HG03378 (cell line): ENCODE results near the gene RNF213.

ENCODE experiments used
- ATAC-seq: cut with Tn5 transposase; IDR thresholded peaks from one replicate; pipeline ENCODE4 v1.9.1; 2021; ENCODE audit warnings: mild to moderate bottlenecking, moderate library complexity; ENCODE audit not compliant: unreplicated experiment

Gene RNF213

DNA sequence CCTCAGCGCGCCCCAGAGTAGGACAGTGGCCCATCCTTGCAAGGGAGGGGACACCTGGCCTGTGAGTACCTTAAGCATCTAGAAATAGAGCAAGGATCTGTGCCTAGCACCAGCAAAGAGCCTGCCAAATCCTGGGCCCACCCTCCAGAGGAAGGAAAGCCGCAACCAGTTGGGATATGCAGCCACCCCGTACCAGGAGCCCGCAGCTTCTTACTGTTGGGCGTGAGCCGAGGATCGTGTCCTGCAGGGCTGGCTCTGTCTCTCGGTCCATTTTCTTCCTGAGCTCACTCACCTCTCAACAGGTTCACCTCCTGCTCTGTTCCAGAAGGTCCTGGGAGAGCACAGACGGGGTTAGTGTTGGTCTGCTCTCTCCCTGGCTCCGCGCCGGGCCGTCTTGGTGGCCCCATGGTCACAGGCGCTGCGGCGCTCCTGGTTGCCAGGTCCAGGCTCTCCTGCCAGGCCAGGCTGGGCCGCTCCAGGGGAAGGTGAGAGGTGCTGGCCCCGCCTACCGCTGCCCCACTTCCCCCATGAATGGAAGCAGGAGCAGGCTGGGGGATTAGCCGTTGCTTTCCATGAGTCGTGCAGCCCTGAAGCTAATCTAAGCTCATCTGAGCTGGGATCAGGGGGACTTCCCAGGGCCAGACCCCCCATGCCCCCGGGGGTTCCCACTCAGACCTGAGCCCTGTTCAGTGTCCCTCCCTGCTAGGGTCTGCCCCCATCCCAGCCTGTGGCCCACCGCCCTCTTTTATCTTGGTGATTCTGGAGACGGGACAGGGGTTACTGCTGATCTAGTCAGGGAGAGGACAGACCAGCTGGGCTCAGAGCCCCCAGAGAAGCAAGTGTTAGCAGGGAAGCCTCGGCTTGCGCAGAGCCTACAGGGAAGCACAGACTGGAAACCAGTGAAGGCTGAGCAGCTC is 167.0 kb downstream of the RNF213 start:
- ATAC-seq, result no peak

DNA sequence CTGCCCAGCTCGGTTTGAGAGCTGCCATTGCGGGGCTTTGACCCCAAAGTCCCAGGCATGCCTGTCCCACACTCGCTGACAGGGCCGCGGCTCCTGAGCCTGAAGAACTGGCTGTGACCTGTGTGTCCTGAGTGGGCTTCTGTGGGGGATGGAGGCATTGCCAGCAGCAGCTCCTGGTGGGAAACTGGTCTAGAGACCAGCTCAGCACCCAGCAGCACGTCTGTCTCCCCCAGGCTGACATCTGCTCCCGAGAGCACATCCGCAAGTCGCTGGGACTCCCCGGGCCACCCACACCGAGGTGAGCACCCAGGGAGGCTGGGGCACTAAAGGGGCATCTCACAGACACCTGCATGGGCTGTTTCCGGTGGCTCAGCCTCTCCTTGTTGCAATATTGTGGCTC is 167.7 kb downstream of the RNF213 start:
- no peak for ATAC-seq

DNA sequence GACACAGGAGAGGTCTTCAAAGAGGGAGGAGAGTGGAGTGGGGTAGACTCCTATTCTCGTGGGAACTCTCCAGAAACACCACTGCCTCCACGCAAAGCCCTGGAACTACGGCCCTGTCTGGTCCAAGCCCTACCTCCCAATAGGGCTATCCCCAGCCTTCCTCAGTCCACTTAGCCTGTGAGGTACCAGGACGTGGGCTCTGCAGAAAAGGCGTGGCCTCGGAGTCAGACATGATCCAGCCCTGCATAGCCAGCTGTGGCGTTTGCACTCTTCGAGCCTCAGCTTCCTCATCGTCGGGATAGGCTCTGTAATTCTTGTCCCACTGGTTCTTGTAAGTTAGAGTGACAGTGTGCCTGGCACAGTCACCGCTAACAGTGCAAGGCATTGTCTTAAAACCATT is 168.1 kb downstream of the RNF213 start:
- ATAC-seq, result no peak

DNA sequence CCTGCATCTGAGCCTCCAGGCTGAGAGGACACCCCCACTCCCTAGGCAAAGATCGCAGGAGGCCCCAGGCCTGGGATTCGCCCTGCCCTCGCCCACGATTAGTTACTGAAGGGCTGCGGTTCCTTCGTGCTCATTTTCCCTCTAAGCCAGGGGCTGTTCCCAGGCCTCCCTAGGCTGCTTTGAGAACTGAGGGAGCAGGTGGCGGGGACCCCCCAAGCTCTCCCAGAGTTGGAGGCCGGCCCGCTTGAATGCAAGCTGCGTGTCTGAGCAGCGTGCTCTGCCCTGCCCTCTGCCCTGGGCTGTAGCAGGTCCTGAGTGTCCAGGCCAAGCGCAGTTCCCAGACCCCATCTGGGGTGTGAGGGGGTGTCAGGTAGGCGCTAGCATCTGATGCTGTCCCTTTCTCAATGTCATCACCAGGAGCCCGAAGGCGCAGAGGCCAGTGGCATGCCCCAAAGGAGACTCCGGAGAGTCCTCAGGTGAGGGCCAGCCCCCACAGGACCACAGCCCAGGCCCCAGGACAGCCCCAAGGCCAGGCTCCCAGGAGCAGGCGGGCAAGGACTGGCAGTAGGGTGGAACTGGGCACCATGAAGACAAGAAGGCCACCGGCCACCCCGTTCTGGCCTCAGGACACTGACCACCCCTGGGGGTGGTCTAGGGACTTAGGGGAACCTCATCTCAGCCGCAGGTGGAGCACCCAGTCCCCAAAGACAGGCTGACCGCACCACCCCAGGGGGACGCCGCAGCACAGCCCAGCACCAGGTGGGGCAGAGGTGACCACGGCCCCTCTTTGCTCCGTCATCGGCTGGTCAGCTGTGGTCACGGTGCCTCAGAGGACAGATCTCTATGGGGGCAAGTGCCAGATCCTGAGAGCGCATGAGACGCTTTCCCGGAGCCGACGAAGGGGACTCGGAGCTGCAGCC is 169.0 kb downstream of the RNF213 start:
- ATAC-seq, result no peak

DNA sequence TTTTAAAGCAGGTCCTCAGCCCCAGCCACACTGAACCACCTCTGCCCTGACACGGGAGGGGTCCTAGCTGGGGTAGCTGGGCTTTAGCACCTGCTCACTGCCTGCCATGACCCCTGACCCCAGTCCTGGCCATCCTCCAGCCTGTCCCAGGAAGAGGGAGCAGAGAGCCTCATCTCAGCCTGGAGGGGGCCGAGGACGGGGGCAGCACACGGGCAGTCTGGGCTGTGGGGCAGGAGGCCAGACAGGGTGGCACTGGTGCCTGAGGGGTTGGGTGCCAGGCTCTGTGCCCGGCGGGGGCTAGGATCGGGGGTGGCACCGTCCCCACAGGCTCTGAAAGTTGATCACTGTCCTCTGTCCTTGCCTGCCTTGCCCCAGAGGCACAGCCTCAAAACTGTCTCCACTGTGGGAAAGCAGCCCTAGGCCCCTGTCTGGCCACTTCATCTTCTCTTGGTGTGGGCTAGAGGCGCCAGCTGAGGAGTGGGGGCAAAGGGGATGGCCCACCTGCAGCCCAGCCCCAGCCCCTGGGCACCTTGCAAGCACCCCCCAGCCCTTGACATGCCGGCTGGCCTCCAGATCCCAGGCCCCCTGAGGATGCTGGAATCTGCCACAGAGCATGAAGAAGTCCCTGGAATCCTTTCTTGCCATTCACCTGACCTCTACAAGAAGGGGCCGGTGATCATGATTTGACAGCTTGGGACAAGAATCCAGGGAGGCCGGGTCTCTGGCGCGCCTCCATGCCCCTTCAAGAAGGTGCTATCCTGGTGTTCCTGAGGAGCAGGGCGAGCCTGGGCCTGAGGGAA is 170.0 kb downstream of the RNF213 start:
- ATAC-seq, result no peak

DNA sequence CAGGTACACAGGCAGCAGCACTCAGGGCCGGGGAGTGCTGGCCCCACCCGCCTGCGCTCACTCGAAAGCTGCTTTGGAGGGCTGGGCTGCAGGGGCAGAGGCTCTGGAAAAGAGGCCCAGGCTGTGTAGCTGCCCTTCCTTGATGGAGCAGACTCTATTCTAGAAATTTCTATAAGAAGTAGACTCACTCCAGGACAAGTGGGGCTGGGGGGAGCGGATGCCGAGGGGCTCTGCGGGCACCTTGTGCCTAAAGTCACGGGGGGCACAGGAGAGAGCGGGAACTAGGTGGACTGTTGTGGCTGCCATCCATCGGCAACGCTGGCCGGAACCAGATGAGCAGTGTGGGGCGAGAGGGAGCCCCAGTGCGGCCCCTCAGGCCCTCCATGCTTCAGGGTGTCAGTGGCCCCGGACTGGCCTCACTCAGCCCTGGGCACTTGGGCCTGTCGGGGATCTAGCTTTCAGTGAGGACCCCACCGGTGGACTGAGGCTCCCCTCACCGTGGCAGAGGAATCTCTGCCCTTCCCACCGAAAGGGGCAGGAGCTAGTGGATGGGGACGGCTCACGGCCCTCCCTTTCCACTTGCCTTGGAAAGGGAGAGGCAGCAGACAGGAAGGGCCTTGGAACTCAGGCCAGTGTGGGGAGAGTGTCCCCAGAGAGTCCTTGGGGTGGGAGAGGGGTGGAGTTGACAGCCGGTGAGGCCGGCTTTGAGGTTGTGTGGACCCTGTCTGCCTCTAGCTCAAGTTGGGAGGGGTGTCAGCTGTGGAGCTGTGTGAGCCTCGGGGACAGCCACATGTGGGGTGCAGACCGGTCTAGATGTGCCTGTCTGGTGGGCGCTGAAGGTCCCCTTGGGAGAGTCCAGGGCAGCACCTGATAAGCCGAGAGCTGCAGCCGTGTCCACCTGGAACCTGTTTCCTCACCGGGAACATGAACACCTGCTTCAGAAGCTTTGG is 170.9 kb downstream of the RNF213 start:
- no peak for ATAC-seq

DNA sequence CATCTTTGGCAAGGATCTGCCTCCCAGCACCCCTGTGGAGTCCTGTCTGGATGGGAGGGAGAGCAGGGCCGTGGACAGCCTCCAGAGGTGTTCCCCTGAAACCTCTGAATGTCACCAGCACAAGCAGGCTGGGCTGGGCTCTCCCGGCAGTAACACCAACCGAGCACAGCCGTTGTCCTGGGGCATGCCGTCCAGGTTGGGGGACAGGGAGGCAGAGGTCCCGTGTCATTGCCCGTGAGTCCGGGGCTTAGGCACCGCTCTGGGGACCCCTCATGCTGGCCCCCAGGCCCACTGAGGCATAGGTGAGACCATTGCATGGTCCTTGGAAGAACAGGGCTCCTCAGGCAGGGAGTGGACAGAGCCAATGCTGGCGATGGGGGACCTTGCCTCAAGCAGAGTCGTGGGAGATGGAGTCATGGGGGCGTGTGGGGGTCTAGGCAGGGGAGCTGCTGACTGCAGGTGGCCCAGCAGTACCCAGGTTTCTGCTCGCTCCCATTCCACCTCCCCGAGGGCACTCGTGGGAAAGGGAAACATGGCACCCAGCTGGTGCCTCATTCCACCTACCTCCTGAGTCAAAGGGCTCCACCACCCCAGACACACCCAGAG is 171.8 kb downstream of the RNF213 start:
- no peak for ATAC-seq

DNA sequence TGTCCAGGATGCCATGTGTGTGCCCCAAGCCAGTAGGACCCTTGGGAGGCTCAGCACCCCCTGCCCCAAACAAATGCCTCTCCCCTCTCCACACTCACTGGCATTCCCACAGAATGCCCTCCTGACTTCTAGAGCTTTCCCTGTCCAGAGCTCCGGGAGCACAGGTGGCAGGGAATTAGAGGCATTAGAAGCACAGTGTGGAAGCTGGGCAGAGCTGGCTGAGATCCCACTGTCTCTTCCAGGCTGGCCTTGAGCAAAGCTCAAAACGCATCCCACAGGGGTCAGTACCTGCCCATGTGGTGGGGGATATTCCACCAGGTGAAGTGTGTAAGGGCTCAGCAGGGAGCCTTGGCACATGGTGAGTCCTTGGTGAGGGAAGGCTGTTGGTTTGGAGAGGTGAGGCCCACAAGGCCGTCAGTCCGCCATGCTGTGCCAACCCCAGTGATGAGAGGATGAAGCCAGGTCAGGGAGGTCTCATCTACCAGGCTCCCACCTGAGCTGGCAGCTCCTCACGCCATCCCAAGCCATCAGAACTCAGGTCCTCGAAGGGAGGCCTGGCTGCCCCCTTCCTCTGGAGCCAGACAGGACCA is 172.4 kb downstream of the RNF213 start:
- ATAC-seq, result no peak

DNA sequence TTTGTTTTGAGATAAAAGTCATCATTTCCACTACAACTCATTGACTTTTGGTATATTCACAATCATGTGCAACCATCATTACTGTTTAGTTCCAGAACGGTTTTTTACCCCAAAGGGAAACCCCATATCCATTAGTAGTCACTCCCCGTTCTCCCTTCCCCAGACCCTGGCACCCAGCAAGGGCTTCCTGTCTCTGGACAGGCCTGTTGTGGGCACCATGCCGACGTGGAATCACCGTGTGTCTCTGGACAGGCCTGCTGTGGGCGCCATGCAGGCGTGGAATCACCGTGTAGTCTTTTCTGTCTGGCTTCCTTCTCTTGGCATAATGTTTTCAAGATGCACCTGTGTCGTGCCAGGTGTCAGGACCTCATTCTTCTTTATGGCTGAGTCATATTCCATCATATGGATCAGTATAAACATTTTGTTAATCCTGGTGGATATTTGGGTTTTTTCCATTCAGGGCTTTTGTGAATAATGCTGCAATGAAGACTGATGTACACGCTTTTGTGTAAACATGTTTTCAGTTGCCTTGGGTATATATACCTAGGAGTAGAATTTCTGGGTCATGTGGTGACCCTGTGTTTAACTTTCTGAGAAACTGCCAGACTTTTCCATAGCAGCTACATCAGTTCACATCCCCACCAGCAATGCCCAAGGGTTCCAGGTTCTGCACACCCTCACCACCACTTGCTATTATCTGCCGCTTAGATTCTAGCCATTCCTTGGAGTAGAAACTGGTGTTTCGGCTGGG is 173.4 kb downstream of the RNF213 start:
- ATAC-seq, result no peak

DNA sequence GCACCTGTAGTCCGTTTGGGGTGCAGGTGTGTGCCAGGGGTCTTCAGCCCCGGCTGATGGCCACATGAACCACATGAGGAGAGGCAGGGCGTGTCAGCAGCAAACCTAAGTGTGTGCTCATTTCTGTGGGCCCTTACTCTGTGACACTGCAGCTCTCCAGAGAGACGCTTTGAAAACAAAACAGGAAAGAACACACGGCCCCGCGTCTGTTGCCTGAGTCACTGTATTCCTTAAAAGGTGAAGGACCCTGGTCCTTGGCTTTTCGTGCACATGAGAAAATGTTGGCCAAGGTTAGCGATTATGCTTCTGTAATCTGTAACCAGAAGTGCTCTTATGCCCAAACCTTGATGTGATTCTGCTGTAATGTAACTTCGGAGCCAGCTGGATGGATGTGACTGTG is 176.9 kb downstream of the RNF213 start:
- ATAC-seq, result no peak

DNA sequence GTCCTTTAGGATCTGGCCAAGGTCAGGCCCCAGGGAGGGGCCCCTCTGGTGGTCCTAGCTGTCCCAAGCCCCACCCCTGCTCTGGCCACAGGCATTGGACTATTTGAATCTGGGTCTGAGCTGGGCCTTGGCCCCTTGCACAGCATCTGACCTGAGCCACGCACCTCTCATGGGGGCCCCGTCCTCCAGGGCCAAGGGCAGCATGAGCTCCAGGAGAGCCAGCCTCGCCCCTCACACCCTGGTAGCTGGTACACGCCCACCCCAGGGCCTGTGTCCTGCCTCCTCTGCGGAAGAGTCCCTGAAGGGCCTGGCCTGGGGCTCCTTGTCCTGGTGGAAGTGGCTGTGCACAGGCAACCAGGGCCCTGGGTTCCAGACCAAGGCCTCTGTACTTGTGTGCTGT is 178.2 kb downstream of the RNF213 start:
- ATAC-seq, result no peak

DNA sequence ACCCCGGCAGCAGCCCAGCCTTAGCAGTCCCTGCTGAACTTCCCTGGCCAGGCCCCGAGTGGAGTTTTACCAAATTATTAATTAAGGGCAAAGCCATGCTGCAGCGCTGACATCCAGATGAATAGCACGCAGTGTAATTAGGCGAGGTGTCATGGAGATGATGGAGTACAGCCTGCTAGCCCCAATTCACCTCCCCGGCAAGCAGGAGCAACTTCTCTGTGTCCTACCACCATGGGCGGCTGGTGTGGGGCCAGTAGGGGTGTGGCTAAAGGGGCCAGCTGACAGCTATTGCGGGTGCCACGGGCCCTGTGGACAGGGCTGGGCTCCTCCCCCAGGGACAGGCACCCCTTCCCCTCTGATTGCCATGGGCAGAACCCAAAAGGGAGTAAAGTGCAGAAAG is 178.8 kb downstream of the RNF213 start:
- no peak for ATAC-seq

DNA sequence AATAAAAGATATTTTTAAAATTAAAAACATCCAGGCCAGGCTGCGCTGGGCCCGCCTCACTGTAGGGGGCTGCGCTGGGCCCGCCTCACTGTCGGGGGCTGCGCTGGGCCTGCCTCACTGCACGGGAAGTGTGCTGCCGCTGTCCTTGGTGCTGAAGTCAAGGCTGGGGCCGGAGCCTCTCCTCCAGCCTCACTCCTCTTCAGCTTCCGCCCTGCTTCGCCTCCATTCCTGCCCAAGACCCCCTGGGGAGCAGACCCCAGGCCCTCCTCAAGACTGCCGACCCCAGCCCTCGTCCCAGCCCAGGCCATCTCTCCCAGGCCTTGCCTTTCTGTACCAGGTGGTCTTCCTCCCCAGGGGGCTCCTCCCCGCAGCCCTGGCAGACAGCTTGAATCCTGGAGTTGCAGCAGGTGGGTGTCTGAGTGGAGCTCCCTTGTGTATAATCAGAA is 180.5 kb downstream of the RNF213 start:
- ATAC-seq, result no peak

DNA sequence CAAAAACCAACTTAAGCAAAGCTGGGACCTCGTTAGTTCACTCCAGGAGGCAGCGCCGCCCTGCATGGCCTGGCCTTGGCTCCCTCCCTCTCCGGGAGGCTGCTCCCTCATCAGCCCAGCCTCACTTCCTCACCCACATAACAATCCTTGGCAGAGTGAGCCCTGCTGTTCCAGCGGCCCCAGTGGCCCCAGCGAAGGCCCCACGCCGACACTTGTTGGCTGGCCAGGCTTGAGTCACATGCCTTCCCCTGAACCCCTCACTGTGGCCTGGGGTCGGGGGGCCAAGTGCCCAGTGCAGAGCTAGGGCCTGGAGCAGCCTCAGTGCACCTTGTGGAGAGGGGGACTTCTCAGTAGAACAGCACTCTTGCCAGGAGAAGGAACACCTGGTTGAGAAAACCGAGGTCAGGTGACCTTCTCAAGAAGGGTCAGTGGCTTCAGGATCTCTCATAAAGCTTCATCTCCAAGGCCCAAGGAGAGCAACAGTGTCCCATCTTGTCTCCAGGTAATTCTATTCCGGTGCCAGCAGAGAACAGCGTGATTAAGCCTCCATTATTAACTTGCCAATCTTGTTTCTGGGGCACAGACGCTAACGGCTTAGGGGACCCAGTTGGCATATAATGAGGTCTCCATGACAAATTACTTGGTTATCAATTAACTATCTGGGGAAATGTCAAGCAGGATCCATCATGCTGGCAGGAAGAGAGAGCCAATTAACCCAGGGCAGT is 181.1 kb downstream of the RNF213 start:
- no peak for ATAC-seq

DNA sequence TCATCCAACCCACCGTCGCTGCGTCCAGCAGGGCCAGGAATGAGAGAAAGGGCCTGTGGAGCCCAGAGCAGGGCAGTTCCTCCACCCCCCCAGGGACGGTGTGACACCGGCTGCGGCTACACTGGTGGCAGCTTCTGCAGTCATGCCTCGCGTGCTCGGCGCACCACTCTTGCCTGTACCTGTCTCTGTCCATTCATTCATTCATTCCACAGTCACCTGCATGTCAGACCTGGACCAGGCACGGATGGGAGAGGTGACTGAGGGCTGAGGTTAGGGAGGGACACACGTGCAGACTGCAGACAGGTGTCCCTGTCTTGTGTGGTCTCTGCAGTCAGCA is 181.6 kb downstream of the RNF213 start:
- ATAC-seq, result no peak

DNA sequence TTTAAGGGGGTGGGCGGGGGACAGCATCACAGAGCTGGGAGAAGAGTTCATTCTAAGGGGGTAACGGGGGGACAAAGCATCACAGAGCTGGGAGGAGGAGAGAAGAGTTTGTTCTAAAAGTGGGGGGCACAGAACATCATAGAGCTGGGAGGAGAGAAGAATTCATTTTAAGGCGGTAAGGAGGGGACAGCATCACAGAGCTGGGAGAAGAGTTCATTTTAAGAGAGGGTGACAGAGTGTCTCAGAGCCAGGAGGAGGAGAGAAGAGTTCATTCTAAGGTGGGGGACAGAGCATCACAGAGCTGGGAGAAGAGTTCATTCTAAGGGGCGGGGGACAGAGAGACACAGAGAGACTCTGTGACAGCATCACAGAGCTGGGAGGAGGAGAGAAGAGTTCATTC is 182.1 kb downstream of the RNF213 start:
- no peak for ATAC-seq

DNA sequence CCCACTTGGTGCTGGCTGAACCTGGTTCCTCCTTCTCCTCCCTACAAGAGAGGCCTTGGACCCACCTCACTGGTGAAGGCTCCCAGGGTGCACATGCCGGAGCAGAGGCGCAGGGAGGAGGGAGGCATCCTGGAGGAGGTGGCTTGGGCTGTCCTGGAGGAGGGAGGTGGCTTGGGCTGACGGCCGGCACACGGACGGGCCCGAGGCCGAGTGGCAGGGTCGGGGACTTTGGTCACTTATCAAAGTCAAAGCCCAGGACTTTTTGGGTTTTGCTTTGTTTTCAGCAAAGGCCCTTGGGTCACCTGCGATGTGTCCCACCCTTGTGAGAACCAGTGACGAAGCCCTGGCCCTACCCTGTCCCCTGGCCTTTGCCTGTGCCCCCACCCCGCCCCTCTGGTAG is 182.8 kb downstream of the RNF213 start:
- no peak for ATAC-seq
